ENCODE results near the gene GCC2.

GRCh38 chr2:108535357-108535631 is 86.3 kb downstream of the GCC2 start:
- TF ChIP-seq, protein P1, sequence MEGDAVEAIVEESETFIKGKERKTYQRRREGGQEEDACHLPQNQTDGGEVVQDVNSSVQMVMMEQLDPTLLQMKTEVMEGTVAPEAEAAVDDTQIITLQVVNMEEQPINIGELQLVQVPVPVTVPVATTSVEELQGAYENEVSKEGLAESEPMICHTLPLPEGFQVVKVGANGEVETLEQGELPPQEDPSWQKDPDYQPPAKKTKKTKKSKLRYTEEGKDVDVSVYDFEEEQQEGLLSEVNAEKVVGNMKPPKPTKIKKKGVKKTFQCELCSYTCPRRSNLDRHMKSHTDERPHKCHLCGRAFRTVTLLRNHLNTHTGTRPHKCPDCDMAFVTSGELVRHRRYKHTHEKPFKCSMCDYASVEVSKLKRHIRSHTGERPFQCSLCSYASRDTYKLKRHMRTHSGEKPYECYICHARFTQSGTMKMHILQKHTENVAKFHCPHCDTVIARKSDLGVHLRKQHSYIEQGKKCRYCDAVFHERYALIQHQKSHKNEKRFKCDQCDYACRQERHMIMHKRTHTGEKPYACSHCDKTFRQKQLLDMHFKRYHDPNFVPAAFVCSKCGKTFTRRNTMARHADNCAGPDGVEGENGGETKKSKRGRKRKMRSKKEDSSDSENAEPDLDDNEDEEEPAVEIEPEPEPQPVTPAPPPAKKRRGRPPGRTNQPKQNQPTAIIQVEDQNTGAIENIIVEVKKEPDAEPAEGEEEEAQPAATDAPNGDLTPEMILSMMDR (IDR thresholded peaks at IDR 0.05 in 2 of 3, conservative IDR thresholded peaks at IDR 0.05 in 1 of 3; ENCODE audit: insufficient read depth in 2 of 3, low read depth in 1 of 3, low read length in 3 of 3), result no peak
- TF ChIP-seq ZNF24 (IDR thresholded peaks at IDR 0.05) (no peak), TCF7L2 (IDR thresholded peaks at IDR 0.05; ENCODE audit: low read depth, low read length) (no peak), POLR2AphosphoS5 (IDR thresholded peaks at IDR 0.05; ENCODE audit: control insufficient read depth, insufficient read depth, low read depth, low read length) (no peak), TAF15 (IDR thresholded peaks at IDR 0.05; ENCODE audit: low read depth, low read length) (no peak), BHLHE40 (IDR thresholded peaks at IDR 0.05; ENCODE audit: low read length) (no peak), SREBF1 (IDR thresholded peaks at IDR 0.05; ENCODE audit: borderline replicate concordance, low read depth, low read length) (no peak), HNRNPH1 (optimal IDR thresholded peaks at IDR 0.05; ENCODE audit: low read depth, low read length) (no peak), EHMT2 (IDR thresholded peaks at IDR 0.05) (no peak), NFATC3 (IDR thresholded peaks at IDR 0.05) (no peak), TFE3 (CRISPR knock-in tag; IDR thresholded peaks at IDR 0.05) (no peak), FOXA1 (IDR thresholded peaks at IDR 0.05; ENCODE audit: borderline replicate concordance) (no peak)
- TF ChIP-seq, protein P2, sequence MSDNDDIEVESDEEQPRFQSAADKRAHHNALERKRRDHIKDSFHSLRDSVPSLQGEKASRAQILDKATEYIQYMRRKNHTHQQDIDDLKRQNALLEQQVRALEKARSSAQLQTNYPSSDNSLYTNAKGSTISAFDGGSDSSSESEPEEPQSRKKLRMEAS (CRISPR knock-in tag; IDR thresholded peaks at IDR 0.05), result no peak
